Fibroblast of the aortic adventitia (primary cell): ENCODE results near the gene PARK7. TPM values are rescaled to one million over a fixed set of nuclear protein-coding genes. Genes with fewer than 3 reads are reported as not detected.
"Not testable (repeated sequence)": the region's sequence is repeated elsewhere in the genome, so short reads cannot be mapped to it uniquely, and the experiment has no call there.

Experiments used
- DNase-seq: peaks from one replicate; pipeline ENCODE4 v3.0.0-alpha.2; 2010; ENCODE audit warnings: low read depth
- H3K4me3 ChIP-seq: 2 replicates; pipeline ENCODE4 v1.5.1; 2011; ENCODE audit warnings: low read depth, mild to moderate bottlenecking, control low read depth, low read length, moderate library complexity
- total RNA-seq: library from RNA; depleted of rRNA; stranded (reverse); fragments of >200 nt; gene quantifications from 2 replicates; pipeline ENCODE4 v1.2.3, GENCODE V29; 2012; ENCODE audit warnings: low replicate concordance
- TF ChIP-seq, protein P1 (sequence below): IDR thresholded peaks from 2 replicates; pipeline ENCODE4 v1.5.1; 2011; ENCODE audit warnings: mild to moderate bottlenecking, low read length, control low read depth, inconsistent platforms; ENCODE audit not compliant: insufficient read depth

PARK7 gene
- total RNA-seq = 165 and 243 TPM in 2 replicates

DNA sequence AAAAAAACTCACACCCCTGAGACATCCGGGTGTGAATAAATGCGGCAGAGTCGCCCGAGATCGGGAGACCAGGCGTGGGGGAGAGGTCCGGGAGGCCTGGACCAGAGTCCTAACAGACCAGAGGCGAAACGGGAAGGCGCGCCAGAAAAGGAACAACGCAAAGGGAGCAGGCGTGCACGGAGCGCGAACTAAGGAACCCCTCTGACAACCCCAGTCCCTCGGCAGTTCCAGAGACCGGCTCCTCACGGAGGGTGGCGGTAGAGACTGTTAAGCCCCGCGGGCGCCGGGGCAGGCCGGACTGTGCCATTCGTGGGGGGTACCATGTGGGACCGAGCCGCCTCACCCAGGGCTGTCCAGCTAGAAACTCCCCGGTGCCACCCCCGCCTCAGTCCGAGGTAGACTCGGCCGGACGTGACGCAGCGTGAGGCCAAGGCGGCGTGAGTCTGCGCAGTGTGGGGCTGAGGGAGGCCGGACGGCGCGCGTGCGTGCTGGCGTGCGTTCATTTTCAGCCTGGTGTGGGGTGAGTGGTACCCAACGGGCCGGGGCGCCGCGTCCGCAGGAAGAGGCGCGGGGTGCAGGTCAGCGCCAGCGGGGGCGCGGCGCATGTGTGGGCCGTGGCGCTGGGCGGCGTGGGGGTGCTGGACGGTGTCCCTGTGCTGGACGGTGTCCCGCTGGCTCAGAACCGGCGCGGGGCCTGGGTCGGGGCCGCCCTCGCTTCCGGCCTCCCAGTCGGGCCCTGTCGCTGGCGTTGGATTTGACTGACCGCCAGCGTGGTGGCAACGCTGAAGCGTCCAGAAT is at the start of gene PARK7:
TSS of gene PARK7 (plus strand) at position 496 of the 798 bp plus-strand sequence. CDS start 1,075 bp downstream, outside the sequence.
- peak; percentile 98 for DNase-seq
- H3K4me3 ChIP-seq = peak within 1 kb of the TSS; percentile 90
- TF ChIP-seq, protein P1, sequence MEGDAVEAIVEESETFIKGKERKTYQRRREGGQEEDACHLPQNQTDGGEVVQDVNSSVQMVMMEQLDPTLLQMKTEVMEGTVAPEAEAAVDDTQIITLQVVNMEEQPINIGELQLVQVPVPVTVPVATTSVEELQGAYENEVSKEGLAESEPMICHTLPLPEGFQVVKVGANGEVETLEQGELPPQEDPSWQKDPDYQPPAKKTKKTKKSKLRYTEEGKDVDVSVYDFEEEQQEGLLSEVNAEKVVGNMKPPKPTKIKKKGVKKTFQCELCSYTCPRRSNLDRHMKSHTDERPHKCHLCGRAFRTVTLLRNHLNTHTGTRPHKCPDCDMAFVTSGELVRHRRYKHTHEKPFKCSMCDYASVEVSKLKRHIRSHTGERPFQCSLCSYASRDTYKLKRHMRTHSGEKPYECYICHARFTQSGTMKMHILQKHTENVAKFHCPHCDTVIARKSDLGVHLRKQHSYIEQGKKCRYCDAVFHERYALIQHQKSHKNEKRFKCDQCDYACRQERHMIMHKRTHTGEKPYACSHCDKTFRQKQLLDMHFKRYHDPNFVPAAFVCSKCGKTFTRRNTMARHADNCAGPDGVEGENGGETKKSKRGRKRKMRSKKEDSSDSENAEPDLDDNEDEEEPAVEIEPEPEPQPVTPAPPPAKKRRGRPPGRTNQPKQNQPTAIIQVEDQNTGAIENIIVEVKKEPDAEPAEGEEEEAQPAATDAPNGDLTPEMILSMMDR = peak; percentile 74

DNA sequence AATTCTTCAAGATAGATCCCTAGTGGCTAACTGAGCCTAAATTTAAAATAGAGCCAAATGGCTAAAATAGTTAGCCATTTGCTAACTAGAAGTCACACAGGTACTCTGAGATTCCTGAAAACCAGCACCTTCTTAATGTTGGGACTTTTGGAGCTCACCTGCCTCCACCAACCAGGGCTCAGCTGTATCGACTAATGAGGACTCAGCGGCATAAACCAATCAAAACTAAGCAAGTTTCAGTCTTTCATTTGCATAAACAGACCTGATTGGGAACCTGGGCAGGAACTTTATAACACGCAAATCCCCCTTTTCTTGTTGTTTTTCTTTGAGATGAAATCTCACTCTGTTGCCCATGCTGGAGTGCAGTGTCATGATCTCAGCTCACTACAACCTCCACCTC is 49.4 kb upstream of the PARK7 start:
- TF ChIP-seq, protein P1 = no peak
- DNase-seq = no peak
- H3K4me3 ChIP-seq = no peak overlapping the region

DNA sequence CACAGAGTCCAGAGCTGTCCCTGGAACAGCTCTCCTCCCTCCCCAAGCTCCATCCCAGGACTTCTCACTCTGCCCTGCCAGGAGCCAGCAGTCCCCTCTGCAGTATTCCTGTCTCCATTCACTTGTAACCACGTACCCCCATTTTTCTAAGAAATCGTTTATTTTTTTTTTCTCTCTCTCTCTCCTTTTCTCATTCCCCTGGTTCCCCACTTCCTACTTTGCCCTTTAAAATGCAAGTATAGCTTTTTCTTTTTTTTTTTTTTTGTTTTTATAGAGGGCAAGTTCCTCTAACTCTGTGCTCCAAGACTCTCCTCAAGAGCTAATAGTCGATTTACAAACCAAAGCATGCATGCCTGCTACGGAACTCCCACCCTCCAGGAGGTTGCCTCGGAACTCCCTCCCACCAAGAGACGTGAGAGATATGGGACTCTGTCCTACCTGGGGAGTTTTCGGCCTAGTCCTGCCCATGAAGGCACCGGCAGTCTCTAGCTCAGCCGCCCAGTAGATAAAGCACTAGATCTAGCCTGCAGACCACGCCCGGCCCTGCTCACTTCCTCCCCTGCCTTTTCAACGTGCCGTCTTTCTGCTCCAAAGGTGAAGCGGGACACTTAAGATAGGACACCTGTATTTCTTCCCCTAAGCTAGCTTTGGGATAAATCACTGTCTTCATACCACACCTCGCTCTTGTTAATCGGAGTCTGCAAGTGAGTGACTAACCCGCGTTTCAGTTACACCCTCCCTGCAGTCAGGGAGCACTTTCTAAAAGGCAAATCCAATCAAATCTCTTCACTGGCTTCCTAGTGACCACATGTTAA is 48.6 kb upstream of the PARK7 start:
- H3K4me3 ChIP-seq = no peak overlapping the region
- TF ChIP-seq, protein P1 = no peak
- no peak for DNase-seq

DNA sequence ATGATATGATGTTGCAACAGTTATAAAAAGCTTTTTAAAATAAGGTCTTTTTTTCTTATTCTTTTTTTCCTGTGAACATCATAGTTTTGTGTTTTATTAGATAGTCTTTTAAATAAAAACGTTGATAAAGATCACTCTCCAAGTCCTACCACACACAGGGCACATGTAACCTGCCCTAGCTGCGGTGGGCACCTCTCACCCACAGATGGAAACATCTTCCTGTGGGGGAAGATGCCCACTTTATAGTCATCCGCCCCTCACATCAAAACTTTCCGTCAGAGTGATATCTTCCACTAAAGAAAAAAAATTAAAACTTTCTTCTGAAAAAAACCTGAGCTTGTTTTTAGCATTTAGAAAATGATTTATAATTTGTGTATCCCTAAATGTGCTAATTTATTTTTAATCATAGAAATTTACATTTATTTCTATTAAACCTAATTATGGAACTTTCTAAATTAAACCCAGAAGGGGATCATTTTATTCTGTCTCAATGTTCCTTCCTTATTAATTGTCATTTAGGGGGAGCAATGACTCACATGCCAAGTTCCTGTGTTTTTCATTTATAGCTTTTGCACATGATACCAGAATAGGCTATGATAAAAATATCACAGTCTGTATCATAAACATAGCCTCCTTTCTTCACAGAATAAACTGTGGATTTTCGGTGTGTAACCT is 45.5 kb upstream of the PARK7 start:
- no peak for DNase-seq
- H3K4me3 ChIP-seq = no peak overlapping the region
- TF ChIP-seq, protein P1 = no peak

DNA sequence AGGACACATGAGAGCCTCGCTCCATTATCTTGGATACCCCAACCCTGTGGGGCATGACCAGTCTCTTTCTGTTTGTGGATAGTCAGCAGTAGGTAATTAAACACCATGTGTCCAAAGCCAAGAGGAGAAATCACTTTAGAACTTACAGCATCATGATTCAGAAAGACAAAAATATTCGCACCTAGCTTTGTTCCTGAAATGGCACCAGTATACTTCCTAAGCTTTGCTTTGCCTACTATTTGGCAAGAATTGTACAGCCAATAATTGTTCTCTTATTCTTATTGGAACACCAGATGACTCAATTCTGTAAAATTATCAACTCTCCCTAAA is 45.0 kb upstream of the PARK7 start:
- TF ChIP-seq, protein P1 = no peak
- no peak overlapping the region for H3K4me3 ChIP-seq
- no peak for DNase-seq

DNA sequence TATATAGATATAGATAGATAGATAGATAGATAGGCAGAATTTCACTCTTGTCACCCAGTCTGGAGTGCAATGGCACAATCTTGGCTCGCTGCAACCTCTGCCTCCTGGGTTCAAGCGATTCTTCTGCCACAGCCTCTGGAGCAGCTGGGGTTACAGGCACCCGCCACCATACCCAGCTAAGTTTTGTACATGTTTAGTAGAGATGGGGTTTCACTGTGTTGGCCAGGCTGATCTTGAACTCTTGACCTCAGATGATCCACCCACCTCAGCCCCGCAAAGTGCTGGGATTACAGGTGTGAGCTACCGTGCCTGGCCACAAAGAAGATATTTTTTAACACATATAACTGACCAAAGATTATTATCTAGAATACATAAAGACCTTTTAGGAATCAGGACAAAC is 43.5 kb upstream of the PARK7 start:
- not testable (repeated sequence) for H3K4me3 ChIP-seq, DNase-seq

DNA sequence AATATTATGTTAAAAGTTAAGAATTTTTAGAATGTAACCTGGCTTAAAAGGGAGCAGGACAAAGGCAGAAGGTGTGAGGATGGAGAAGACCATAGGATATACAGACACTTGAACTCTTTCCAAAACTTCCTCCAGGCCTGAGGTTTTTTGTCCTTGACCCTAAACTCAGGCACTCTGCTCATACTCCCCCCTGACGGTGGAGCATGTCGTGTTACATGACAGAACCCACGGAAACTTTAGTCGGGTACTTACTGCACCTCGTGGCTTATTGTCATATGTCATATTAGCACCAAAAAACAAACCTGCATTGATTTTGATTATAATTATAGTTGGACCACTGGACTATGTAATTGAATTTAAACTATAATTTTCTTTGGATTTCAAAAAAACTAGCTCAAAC is 41.6 kb upstream of the PARK7 start:
- no peak for DNase-seq
- TF ChIP-seq, protein P1 = no peak
- H3K4me3 ChIP-seq = no peak overlapping the region
